Activated naive CD4-positive, alpha-beta T cell treated with Interleukin-2 at 50 U/mL for 16 hours (primary cell): Measurements from ENCODE around the gene OVCA2.

Source experiments
- DNase-seq: peaks from one replicate; pipeline ENCODE4 v3.0.0-alpha.2; 2020

The OVCA2 gene

GRCh38 chr17:2054512-2055291, 12.9 kb downstream of the OVCA2 start, which contains the start of gene HIC1:
TSS of gene HIC1 (plus strand) at chr17:2055103. CDS start at chr17:2056691, 1,588 bp downstream.
- peak; percentile 83 for DNase-seq

GRCh38 chr17:2055292-2056205, 13.7 kb downstream of the OVCA2 start:
- DNase-seq = peak; percentile 33

GRCh38 chr17:2056206-2057174, 14.7 kb downstream of the OVCA2 start:
- DNase-seq = peak; percentile 56

- DNase-seq = no peak
These were observed 15.4 kb downstream of the OVCA2 start for GRCh38 chr17:2057175-2057759.

GRCh38 chr17:2057760-2058585, 16.2 kb downstream of the OVCA2 start:
- peak; percentile 9 for DNase-seq

GRCh38 chr17:2058586-2059546, 17.0 kb downstream of the OVCA2 start:
- DNase-seq = peak; percentile 72

- DNase-seq = no peak
These were observed 17.9 kb downstream of the OVCA2 start for GRCh38 chr17:2059547-2060384.

GRCh38 chr17:2060385-2060658, 18.5 kb downstream of the OVCA2 start:
- DNase-seq = no peak

GRCh38 chr17:2060681-2061440, 19.0 kb downstream of the OVCA2 start:
- DNase-seq = no peak

GRCh38 chr17:2061441-2061958, 19.7 kb downstream of the OVCA2 start:
- no peak for DNase-seq

GRCh38 chr17:2062571-2063183, 20.9 kb downstream of the OVCA2 start:
- no peak for DNase-seq

GRCh38 chr17:2063261-2064146, 21.7 kb downstream of the OVCA2 start:
- DNase-seq = no peak

GRCh38 chr17:2064147-2064489, 22.3 kb downstream of the OVCA2 start:
- no peak for DNase-seq

- no peak for DNase-seq
These were observed 22.7 kb downstream of the OVCA2 start for GRCh38 chr17:2064520-2064971.

GRCh38 chr17:2064980-2065785, 23.4 kb downstream of the OVCA2 start:
- DNase-seq = peak; percentile 71

GRCh38 chr17:2065949-2066400, 24.2 kb downstream of the OVCA2 start:
- DNase-seq = no peak
